Endothelial cell of umbilical vein (primary cell): Measurements from ENCODE around the gene SLC44A4. TPM values are rescaled to one million over a fixed set of nuclear protein-coding genes. Genes with fewer than 3 reads are reported as not detected.

Source experiments
- BruUV-seq: library from RNA; stranded (reverse); fragments of 400-500 nt; replicated peaks from 2 replicates; lab custom pipeline; 2021; lab: Mats Ljungman, UMichigan
- CTCF ChIA-PET: fragments of 300-600, 350-600 bp; sonication (Branson Sonifier 250); formaldehyde crosslinking; loops from one replicate; lab custom pipeline; 2021; ENCODE audit warnings: antibody characterized with exemption, inconsistent platforms; lab: Charles Lee
- POLR2A ChIA-PET: fragments of 300-600, 350-600 bp; sonication (Branson Sonifier 250); formaldehyde crosslinking; loops from one replicate; lab custom pipeline; 2021; ENCODE audit warnings: antibody characterized with exemption, inconsistent platforms; lab: Charles Lee
- DNase-seq: peaks from one replicate; pipeline ENCODE4 v3.0.0-alpha.2; 2011; ENCODE audit warnings: low read depth, low spot score
- FAIRE-seq: peaks from 2 replicates; lab custom pipeline; 2011; peaks lifted over from hg19 to GRCh38; lab: Jason Lieb, UNC
- H2AFZ ChIP-seq: 2 replicates; pipeline ENCODE4 v1.6.0; 2012; ENCODE audit warnings: low read depth, low read length, control low read depth, inconsistent platforms
- H3K27ac ChIP-seq: 2 replicates; pipeline ENCODE4 v1.5.1; 2011; ENCODE audit warnings: low read depth, mild to moderate bottlenecking, control low read depth, low read length, moderate library complexity; ENCODE audit not compliant: insufficient read depth
- H3K27me3 ChIP-seq, 2 experiments: 2 replicates each; pipeline versions ENCODE4 v1.6.0 to v1.6.1; 2011; ENCODE audit warnings: low read length in 2 of 2, mixed read lengths in 1 of 2; ENCODE audit not compliant: control insufficient read depth in 2 of 2, insufficient read depth in 2 of 2
- H3K36me3 ChIP-seq, 2 experiments: 2 replicates in 1 of 2; 3 replicates in 1 of 2; pipeline ENCODE4 v1.5.1; 2011; ENCODE audit warnings: low read length in 2 of 2, mild to moderate bottlenecking in 1 of 2, moderate library complexity in 1 of 2; ENCODE audit not compliant: control insufficient read depth in 2 of 2, insufficient read depth in 2 of 2; ENCODE audit errors: extremely low read depth in 1 of 2
- H3K4me1 ChIP-seq: 3 replicates; pipeline ENCODE4 v1.5.1; 2011; ENCODE audit warnings: mild to moderate bottlenecking, low read length; ENCODE audit not compliant: control insufficient read depth, insufficient read depth; ENCODE audit errors: extremely low read depth
- H3K4me2 ChIP-seq: 2 replicates; pipeline ENCODE4 v1.6.1; 2011; ENCODE audit warnings: low read length, control low read depth, mixed read lengths; ENCODE audit not compliant: insufficient read depth
- H3K4me3 ChIP-seq, 3 experiments: fragments of 200-600 bp in 1 of 3; sonication (generic), shearing (Covaris generic) in 1 of 3; replicated peaks in 1 of 3; 2 replicates each; pipeline ENCODE4 v1.5.1; 2011 to 2016; ENCODE audit warnings: control low read depth in 3 of 3, low read length in 3 of 3, mild to moderate bottlenecking in 2 of 3, inconsistent platforms in 1 of 3, low read depth in 1 of 3, moderate library complexity in 1 of 3; ENCODE audit not compliant: insufficient read depth in 1 of 3
- H3K79me2 ChIP-seq: 2 replicates; pipeline ENCODE4 v1.6.0; 2012; ENCODE audit warnings: low read length, inconsistent platforms; ENCODE audit not compliant: control insufficient read depth, insufficient read depth
- H3K9ac ChIP-seq: replicated peaks from 2 replicates; pipeline ENCODE3; 2011; ENCODE audit warnings: low read length, control low read depth; ENCODE audit not compliant: insufficient read depth; ENCODE audit errors: extremely low read depth
- H3K9me1 ChIP-seq: replicated peaks from 3 replicates; pipeline ENCODE4 v1.6.0; 2011; ENCODE audit warnings: mild to moderate bottlenecking, low read length; ENCODE audit not compliant: control insufficient read depth, insufficient read depth; ENCODE audit errors: extremely low read depth
- H3K9me3 ChIP-seq: replicated peaks from 2 replicates; pipeline ENCODE4 v1.5.1; 2012; ENCODE audit warnings: low read length, inconsistent platforms; ENCODE audit not compliant: control insufficient read depth, insufficient read depth
- H4K20me1 ChIP-seq: replicated peaks from 2 replicates; pipeline ENCODE3; 2011; ENCODE audit warnings: mild to moderate bottlenecking, low read length; ENCODE audit not compliant: control insufficient read depth, insufficient read depth; ENCODE audit errors: extremely low read depth
- CTCF ChIP-seq, 2 donors: IDR thresholded peaks; 1 replicate in 1 of 2; 2 replicates in 1 of 2; pipeline ENCODE4 v1.5.1; 2011; ENCODE audit warnings: low read length in 2 of 2, mild to moderate bottlenecking in 2 of 2, moderate library complexity in 2 of 2, control low read depth in 1 of 2, inconsistent platforms in 1 of 2, low read depth in 1 of 2; ENCODE audit not compliant: insufficient read depth in 1 of 2; ENCODE audit errors: extremely low read depth in 1 of 2
- EZH2 ChIP-seq: IDR thresholded peaks from 2 replicates; pipeline ENCODE4 v1.6.1; 2012; ENCODE audit warnings: borderline replicate concordance, low read depth, mild to moderate bottlenecking, moderate library complexity, low read length, inconsistent platforms; ENCODE audit not compliant: severe bottlenecking
- FOS ChIP-seq: IDR thresholded peaks from 2 replicates; pipeline ENCODE4 v1.6.1; 2011; ENCODE audit warnings: mild to moderate bottlenecking, low read length, moderate library complexity, borderline replicate concordance; ENCODE audit not compliant: insufficient read depth
- GATA2 ChIP-seq: IDR thresholded peaks from 2 replicates; pipeline ENCODE4 v1.7.0; 2011; ENCODE audit warnings: low read depth, mild to moderate bottlenecking, moderate library complexity, mixed read lengths, low read length; ENCODE audit not compliant: insufficient read length, insufficient read depth
- JUN ChIP-seq: IDR thresholded peaks from 2 replicates; pipeline ENCODE4 v1.6.1; 2011; ENCODE audit warnings: borderline replicate concordance, low read depth; ENCODE audit not compliant: insufficient read length, insufficient read depth
- MAX ChIP-seq: IDR thresholded peaks from 2 replicates; pipeline ENCODE4 v1.6.1; 2011; ENCODE audit not compliant: insufficient read depth, insufficient read length
- MYC ChIP-seq: IDR thresholded peaks from one replicate; pipeline ENCODE4 v1.6.1; 2011; ENCODE audit warnings: mild to moderate bottlenecking, low read depth, low read length
- POLR2A ChIP-seq: IDR thresholded peaks from 2 replicates; pipeline ENCODE4 v1.6.1; 2012; ENCODE audit warnings: low read depth, mild to moderate bottlenecking, control low read depth, low read length
- POLR2AphosphoS5 ChIP-seq: IDR thresholded peaks from 2 replicates; pipeline ENCODE4 v1.6.1; 2012; ENCODE audit warnings: low read depth, mild to moderate bottlenecking, control low read depth, low read length, moderate library complexity; ENCODE audit not compliant: insufficient read depth
- dilution Hi-C: fragments of 300-500 bp; cut with MboI; formaldehyde crosslinking; loops from one replicate; pipeline ENCODE4 v1.15.0; 2019; ENCODE audit warnings: low sequenced_read_pairs; ENCODE audit not compliant: extremely low pct_ligation_motif_present
- intact Hi-C: fragments of 100-400 bp; cut with micrococcal nuclease; formaldehyde crosslinking; loops from one replicate; pipeline ENCODE4 v1.10.0; 2022
- polyA plus RNA-seq, 4 experiments: library from polyadenylated mRNA; depleted of rRNA in 3 of 4; stranded (reverse) in 3 of 4; unstranded in 1 of 4; fragments of >200 nt; gene quantifications; 2 replicates each; pipeline versions ENCODE4 v1.2.1 to v1.2.3, GENCODE V29; 2011 to 2012; ENCODE audit warnings: missing spikeins in 1 of 4
- total RNA-seq: library from RNA; stranded (reverse); gene quantifications from 2 replicates; pipeline ENCODE4 v1.2.3, GENCODE V29; 2021

Gene SLC44A4
- total and polyA plus RNA-seq, 2 donors (not counting 3 experiments of a cell fraction or from before 2014, with no cell fraction given) = 0.84 to 1.1 TPM

GRCh38 chr6:31847276-31847978 lies 31.4 kb downstream of the SLC44A4 start:
- Histone ChIP-seq H3K9me1 (no peaks in the 10 kb centered on the region), H3K9ac (no peak overlapping the region), H3K9me3 (no peaks in the 10 kb centered on the region), H3K4me2 (no peak overlapping the region), H2AFZ (no peak overlapping the region), H3K27ac (no peak overlapping the region), H4K20me1 (no peaks in the 10 kb centered on the region), H3K36me3 (no peaks in the 10 kb centered on the region), H3K79me2 (no peaks in the 10 kb centered on the region), H3K27me3 (no peaks in the 10 kb centered on the region), H3K4me1 (no peaks in the 10 kb centered on the region), H3K4me3 (no peak overlapping the region)
- no peak for DNase-seq
- intact Hi-C loops = no loop called here
- FAIRE-seq = no peak
- no peak for TF ChIP-seq CTCF (IDR thresholded peaks at IDR 0.05; ENCODE audit: extremely low read depth in 1 of 2, insufficient read depth in 1 of 2, low read depth in 1 of 2, low read length in 2 of 2)
- TF ChIP-seq EZH2 = no peak
- no peak for TF ChIP-seq POLR2A
- no peak for TF ChIP-seq MAX
- no peak for TF ChIP-seq JUN
- TF ChIP-seq MYC = no peak
- no peak for TF ChIP-seq FOS
- no peak for TF ChIP-seq GATA2
- no peak for TF ChIP-seq POLR2AphosphoS5
- ChIA-PET POLR2A (no interaction called here), CTCF (interaction anchor here (1.3 kb wide), 1 partner anchor 9 kb away, joined by 4 read pairs; no protein-coding TSS in a partner anchor)
- dilution Hi-C loops = no loop called here
- BruUV-seq = no TSS peak
